Measurements from ENCODE around the gene OSBPL9. TPM values are rescaled to one million over a fixed set of nuclear protein-coding genes. Genes with fewer than 3 reads are reported as not detected.

The OSBPL9 gene
- total RNA-seq, 2 experiments from 2014 or later = 58.6 to 87.8 TPM

GRCh38 chr1:51628715-51629590 is 12.1 kb downstream of the OSBPL9 start:
- H2AFZ ChIP-seq (ENCODE audit: low read length) = no peak overlapping the region
- CTCF ChIA-PET (ENCODE audit: unreplicated experiment) = no interaction called here
- H3K9me3 ChIP-seq (ENCODE audit: low read length) = no peaks in the 10 kb centered on the region
- no peak overlapping the region for H3K4me2 ChIP-seq (ENCODE audit: low read length)
- POLR2A ChIA-PET = no interaction called here
- TF ChIP-seq EZH2phosphoT487 (IDR thresholded peaks at IDR 0.05; ENCODE audit: borderline replicate concordance, low read depth, low read length) = no peak
- no peak for TF ChIP-seq CTCF (conservative IDR thresholded peaks at IDR 0.05; ENCODE audit: low read length)
- no peak overlapping the region for H3K27ac ChIP-seq (ENCODE audit: low read depth, low read length, poor library complexity, severe bottlenecking)
- no peaks in the 10 kb centered on the region for H3K9me2 ChIP-seq (ENCODE audit: insufficient read depth, low read length)
- no peak overlapping the region for H3K4me3 ChIP-seq (ENCODE audit: low read depth, low read length, poor library complexity, severe bottlenecking)
- no peaks in the 10 kb centered on the region for H4K20me1 ChIP-seq (ENCODE audit: insufficient read depth, low read length)
- no peaks in the 10 kb centered on the region for H3K4me1 ChIP-seq (ENCODE audit: insufficient read depth, low read length, poor library complexity, severe bottlenecking)
- intact Hi-C loops (cut with micrococcal nuclease; ENCODE audit: unreplicated experiment) = no loop called here
- no peak for DNase-seq (ENCODE audit: low spot score)
- no peaks in the 10 kb centered on the region for H3K79me2 ChIP-seq (ENCODE audit: insufficient read depth, low read depth, low read length)
- no TSS peak for BruUV-seq (replicated peaks)
- H3K36me3 ChIP-seq (ENCODE audit: insufficient read depth, low read length) = no peaks in the 10 kb centered on the region

- Histone ChIP-seq H4K20me1 (ENCODE audit: insufficient read depth, low read length) (no peaks in the 10 kb centered on the region), H3K4me2 (ENCODE audit: low read length) (no peak overlapping the region), H3K9me2 (ENCODE audit: insufficient read depth, low read length) (no peaks in the 10 kb centered on the region), H3K9me3 (ENCODE audit: low read length) (no peaks in the 10 kb centered on the region), H3K4me3 (ENCODE audit: low read depth, low read length, poor library complexity, severe bottlenecking) (no peak overlapping the region), H3K36me3 (ENCODE audit: insufficient read depth, low read length) (no peaks in the 10 kb centered on the region), H3K27ac (ENCODE audit: low read depth, low read length, poor library complexity, severe bottlenecking) (no peak overlapping the region), H3K79me2 (ENCODE audit: insufficient read depth, low read depth, low read length) (no peaks in the 10 kb centered on the region), H2AFZ (ENCODE audit: low read length) (no peak overlapping the region), H3K4me1 (ENCODE audit: insufficient read depth, low read length, poor library complexity, severe bottlenecking) (no peaks in the 10 kb centered on the region)
- ChIA-PET POLR2A (no interaction called here), CTCF (ENCODE audit: unreplicated experiment) (no interaction called here)
- no peak for DNase-seq (ENCODE audit: low spot score)
- intact Hi-C loops (cut with micrococcal nuclease; ENCODE audit: unreplicated experiment) = no loop called here
- TF ChIP-seq CTCF (conservative IDR thresholded peaks at IDR 0.05; ENCODE audit: low read length) (no peak), EZH2phosphoT487 (IDR thresholded peaks at IDR 0.05; ENCODE audit: borderline replicate concordance, low read depth, low read length) (no peak)
- BruUV-seq (replicated peaks) = no TSS peak
Measured at GRCh38 chr1:51629918-51630317, 13.0 kb downstream of the OSBPL9 start.

- CTCF ChIA-PET (ENCODE audit: unreplicated experiment) = no interaction called here
Measured at GRCh38 chr1:51630393-51630792, 13.5 kb downstream of the OSBPL9 start.

More at GRCh38 chr1:51630393-51630792, 13.5 kb downstream of the OSBPL9 start:
- POLR2A ChIA-PET = interaction anchor here (0.6 kb wide), 1 partner anchor 9 kb away, joined by 5 read pairs; no protein-coding TSS in a partner anchor
- TF ChIP-seq EZH2phosphoT487 (IDR thresholded peaks at IDR 0.05; ENCODE audit: borderline replicate concordance, low read depth, low read length) = no peak
- no peak for TF ChIP-seq CTCF (conservative IDR thresholded peaks at IDR 0.05; ENCODE audit: low read length)
- Histone ChIP-seq H3K4me3 (ENCODE audit: low read depth, low read length, poor library complexity, severe bottlenecking) (no peak overlapping the region), H2AFZ (ENCODE audit: low read length) (no peak overlapping the region), H3K27ac (ENCODE audit: low read depth, low read length, poor library complexity, severe bottlenecking) (no peak overlapping the region), H3K4me1 (ENCODE audit: insufficient read depth, low read length, poor library complexity, severe bottlenecking) (no peaks in the 10 kb centered on the region), H3K9me2 (ENCODE audit: insufficient read depth, low read length) (no peaks in the 10 kb centered on the region), H3K4me2 (ENCODE audit: low read length) (no peak overlapping the region), H4K20me1 (ENCODE audit: insufficient read depth, low read length) (no peaks in the 10 kb centered on the region), H3K79me2 (ENCODE audit: insufficient read depth, low read depth, low read length) (no peaks in the 10 kb centered on the region), H3K36me3 (ENCODE audit: insufficient read depth, low read length) (no peaks in the 10 kb centered on the region), H3K9me3 (ENCODE audit: low read length) (no peaks in the 10 kb centered on the region)
- intact Hi-C loops (cut with micrococcal nuclease; ENCODE audit: unreplicated experiment) = no loop called here
- no peak for DNase-seq (ENCODE audit: low spot score)
- BruUV-seq (replicated peaks) = no TSS peak

Data from OCI-LY7 (cell line).